Measurements from ENCODE around the gene TDRKH.
"Not testable (repeated sequence)": the region's sequence is repeated elsewhere in the genome, so short reads cannot be mapped to it uniquely, and the experiment has no call there.

Gene TDRKH

DNA sequence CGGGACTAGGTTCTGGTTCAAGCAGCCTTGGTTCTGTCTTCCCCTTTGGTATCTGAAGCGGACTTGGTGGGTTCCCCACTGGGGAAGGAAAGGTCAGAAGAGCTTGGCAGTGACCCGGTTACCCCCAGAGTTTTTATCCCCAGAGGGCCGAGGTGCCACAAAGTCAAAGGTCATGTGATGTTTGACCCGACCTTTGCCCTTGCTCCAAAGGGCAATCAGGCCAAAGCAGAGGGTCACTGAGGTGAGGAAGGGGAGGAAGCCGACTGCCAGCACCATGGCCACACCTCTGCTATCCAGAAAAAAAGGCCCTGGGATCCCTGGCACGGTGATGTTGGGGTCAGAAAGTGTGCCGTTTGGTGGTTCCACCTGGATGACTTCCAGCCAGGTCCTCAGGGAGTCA lies 10.5 kb upstream of the TDRKH start:
- DNase-seq: no peak

DNA sequence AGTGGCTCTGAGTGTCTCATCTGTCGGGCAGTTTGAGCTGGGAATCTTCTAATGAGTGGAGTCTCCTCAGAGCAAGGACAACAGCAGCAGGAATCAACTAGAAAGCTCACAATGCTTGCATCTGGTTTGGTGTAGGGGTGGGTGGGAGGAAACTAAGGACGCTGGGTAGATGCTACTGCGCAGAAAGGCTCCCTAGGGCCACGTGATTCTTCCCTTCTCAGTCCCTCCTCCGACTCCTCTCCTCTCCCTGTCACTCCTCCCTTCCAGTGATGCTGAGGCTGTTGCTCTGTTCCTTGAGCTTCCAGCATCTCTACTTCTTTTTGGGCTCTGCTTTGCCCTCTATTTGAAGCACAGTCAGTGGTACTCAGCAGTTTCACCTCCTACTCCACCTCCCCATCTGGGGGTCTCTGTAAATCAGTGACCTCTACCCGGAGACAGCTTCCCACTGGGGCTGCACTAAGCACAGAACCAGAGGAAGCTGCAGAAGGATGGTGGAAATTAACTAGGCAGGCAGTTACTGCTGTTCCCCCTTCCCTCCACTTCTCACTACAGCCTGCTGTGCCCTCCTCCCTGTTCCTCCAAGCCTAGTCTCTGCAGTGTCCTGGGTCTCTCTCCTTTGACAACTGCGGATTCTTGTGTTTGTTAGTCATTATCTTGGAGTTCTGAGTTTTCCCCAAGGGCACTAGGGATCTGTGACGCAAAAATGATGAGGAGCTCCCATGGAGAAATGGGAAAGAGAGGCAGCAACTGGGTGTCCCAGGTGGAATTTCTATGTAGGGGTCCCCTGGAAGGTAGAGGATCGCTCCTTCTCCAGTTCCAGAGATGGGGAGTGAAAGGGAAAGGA lies 9.1 kb upstream of the TDRKH start:
- no peak for DNase-seq

DNA sequence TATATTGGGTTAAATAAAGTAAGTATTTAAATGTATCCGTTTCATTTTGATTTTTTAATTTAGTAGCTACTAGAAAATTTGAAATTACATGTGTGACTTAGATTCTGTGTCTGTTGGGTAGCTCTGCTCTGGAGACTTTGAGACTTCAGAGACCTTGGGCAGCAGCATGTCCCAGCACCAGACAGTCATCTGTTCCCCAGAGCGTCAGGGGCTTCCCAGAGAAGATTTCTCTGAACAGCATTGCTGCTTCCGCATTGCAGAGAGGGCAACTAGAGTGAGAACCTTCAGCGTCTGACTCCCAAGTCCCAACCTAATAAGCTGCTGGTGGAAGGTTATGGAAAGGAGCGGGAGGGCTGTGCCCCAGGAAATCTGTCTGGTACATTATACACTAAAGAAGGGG lies 8.3 kb upstream of the TDRKH start:
- no peak for DNase-seq

DNA sequence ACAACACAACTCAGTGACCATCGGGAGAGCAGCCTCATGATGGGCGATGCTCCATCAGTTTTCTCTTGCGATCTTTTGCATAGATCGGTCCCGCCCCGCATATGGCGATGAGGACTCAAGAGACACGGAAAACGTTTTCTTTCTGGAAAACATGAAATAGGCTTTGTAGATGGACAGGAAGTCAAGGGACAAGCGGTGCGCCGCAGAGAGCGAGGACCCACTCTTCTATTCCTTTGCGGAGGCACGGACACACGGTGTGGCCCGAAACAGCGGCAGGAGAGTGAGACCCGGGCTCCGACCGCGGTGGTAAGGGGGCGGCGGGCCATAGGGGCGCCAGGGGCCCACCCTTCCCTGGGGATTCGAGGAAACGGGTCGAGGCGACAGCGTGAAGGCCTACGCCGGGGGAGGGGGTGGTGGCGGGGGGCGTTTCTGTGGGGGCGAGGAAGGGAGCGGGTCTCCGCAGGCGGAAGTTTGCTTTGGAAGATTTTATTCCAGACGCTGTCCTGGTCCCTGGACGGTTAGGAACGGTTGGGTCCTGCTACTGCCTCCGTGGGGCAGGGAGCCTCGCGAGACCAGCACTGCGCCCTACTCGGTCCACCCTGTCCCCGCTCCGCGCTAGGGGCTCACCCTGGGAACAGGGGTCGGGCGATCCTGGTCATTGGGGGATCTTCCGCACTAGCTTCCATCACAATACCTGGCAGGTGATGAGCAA lies 796 bp upstream of the TDRKH start:
- no peak for DNase-seq

DNA sequence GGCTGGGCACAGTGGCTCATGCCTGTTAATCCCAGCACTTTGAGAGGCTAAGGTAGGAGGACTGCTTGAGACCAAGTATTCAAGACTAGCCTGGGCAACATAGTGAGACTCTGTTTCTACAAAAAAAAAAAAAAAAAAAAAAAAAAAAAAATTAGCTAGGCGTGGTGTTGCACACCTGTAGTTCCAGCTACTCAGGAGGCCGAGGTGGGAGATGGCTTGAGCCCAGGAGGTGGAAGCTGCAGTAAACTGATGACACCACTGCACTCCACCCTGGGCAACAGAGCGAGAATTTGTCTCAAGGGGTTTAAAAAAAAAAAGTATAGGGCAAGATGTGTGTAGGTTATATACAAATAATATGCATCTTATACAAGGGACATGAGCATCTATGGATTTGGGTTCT lies 2.6 kb downstream of the TDRKH start:
- DNase-seq: no peak

DNA sequence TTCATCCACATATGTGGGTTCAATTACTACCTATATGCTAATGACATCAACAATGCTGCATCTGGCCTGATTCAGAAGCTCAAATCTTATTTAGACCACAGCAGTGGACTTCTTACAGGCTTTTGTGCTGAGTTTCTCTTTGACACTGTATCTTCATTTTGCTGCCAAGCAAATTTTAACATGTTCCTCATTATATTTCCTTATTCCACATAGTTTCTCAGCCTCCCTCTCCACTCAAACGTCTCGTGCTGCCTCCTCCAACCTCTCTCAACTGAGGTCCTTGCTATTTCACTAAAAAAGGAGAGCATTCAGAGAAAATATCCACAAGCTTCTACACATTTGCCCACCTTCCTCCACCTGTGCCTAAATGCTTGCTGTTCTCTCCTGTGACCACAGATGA lies 6.5 kb downstream of the TDRKH start:
- no peak for DNase-seq

DNA sequence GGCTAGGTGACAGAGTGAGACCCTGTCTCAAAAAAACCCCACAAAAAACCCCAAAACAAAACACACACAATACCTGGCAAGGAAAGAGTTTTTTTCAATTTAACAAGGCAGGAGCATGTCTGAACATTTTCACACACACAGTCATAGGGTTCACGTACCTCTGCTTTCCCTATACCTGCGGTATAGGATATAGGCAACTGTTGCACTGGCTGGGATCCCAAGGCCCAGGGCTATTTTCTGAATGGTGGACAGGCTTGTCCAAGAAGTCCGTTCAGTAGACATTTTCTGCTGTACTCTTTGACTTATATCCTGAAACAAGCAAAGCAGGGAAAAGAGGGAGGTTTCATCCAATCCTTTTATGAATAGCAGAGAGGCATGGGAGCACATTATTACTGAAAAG lies 7.6 kb downstream of the TDRKH start:
- DNase-seq: no peak

DNA sequence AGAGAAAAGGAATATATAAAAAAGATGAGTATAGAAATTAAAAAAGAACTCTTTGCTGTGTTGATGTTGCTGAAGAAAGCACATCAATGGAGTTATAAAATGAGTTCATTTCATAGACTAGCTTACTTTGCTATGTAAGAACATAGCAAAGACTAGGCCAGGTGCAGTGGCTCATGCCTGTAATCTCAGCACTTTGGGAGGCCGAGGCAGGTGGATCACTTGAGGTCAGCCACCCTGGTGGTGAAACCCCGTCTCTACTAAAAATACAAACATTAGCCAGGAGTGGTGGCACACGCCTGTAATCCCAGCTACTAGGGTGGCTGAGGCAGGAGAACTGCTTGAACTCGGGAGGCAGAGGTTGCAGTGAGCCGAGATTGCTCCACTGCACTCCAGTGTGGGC lies 8.3 kb downstream of the TDRKH start:
- not testable (repeated sequence) for DNase-seq

DNA sequence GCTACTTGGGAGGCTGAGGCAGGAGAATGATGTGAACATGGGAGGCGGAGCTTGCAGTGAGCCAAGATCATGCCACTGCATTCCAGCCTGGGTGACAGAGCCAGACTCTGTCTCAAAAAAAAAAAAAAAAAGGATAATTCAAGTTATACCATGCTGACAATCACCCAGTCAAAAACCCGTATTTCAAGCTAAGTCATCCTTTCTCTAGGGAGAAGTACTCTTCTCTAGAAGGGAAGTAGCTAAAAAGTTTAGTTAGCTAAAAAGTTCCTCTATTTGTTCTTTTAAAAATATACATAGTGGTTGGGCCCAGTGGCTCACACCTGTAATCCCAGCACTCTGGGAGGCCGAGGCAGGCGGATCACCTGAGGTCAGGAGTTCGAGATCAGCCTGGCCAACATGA lies 9.6 kb downstream of the TDRKH start:
- DNase-seq: not testable (repeated sequence)

DNA sequence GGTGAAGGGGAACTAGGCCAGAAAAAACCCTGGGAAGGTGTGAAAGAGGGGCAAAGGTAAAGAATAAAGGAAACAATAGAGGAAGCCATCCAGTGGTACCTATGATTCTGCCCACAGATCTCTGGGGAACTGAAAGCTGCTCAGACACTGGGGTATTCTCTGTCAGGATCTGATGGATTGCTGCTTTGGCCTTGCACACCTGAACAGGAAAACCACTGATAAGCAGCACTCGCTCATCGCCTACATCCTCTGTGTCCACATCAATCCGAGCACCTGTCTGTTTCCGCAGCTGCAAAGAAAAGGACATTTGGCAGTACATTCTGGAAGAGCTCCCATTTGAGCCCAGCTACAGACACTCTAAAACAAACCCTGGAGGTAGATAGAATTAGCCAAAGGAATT lies 10.4 kb downstream of the TDRKH start:
- no peak for DNase-seq

DNA sequence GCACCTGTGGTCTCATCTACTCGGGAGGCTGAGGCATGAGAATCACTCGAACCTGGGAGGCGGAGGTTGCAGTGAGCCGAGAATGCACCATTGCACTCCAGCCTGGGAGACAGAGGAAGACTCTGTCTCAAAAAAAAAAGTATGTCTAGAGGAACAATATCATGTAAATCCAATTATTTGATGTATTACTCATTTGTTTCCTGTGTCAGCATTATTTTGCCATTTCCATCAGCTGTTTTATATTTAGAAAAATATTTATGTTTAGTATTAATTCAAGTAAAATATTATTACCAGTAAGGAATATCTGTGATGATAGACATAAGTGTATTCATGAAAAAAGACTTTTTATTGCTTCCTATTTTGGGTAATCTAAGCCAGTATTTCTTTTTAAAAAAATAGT lies 13.0 kb downstream of the TDRKH start:
- DNase-seq: no peak

DNA sequence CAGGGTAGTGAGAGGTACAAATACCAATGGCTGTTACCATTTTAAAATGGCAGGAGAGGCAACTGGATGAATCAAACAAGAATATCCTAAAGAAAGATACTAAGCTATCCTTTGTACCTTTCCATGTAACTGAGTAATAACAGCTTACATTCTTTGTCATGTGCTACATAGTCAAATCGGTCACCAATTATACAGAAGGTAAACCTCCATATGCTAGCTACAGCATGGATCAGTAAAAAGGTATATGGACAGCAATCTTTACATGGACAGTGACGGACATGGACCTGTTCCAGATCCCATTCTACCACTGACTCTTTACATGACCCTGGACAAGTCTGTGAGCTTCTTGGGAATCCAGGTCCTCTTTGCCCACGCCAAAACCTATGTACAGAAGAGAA lies 13.6 kb downstream of the TDRKH start:
- DNase-seq: no peak

DNA sequence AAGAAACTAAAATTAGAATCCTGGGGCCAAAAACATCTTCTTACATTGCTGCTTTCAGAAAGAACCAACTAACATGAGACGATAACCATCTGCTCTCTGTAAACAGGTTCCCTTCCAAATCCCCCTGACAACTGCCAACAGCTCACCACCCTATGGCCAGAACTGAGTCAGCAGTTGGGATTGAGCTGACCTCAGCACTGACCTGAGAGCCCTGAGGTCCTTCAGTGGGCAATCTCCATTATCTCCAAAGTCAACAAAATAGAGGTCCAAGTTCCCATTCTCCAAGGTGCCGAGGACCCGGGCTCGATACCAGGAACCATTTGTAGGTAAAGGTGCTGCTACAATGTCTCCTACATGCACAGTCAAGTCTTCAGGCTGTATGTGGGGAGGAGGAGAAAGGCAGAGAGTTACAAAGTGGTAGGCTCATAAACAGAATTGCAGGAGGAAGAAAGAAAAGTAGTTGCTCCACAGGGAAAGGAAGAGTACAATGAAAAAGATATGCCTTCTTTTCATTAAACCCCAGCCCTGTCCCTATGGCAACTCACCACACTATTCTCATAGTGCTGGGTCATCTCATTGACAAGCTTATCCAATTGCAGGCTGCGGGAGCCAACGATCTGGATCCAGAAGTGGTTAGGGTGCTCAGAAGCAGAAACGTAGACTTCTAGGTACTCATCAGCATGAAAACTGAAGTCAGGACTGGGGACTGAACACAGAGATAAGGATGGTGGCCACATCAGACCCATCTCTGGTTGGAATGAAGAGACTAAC lies 14.2 kb downstream of the TDRKH start:
- no peak for DNase-seq

DNA sequence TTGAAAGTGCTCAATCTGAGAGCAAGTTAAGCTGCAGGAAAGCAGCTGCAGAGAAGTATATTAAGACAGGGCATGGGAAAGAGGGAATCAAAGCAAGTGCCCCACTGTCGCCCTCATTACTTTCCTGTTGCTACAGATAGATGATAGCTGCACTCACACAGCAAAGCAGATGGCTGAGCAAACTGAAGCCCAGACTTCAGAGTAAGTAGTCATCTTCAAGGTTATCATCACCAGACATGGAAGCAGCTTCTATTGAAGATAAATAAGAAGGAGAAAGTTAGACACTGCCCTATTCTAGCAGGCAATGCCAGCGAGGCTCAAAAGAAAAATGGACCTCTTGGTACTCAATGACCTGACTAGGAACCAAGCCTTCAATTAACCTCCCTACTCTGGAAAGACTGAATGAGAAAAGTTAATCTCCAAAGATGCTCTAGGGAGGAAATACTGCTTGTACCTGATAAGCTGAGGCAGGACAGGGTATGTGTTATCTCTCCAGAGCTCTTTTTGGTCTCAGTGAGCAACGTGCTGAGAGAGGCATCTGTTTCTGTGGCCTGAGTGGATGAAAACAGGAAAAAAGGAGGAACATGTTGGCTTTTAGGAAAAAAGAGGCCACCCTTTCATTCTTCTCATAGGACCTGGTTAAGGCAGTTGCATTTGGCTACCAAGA lies 15.9 kb downstream of the TDRKH start:
- DNase-seq: no peak

DNA sequence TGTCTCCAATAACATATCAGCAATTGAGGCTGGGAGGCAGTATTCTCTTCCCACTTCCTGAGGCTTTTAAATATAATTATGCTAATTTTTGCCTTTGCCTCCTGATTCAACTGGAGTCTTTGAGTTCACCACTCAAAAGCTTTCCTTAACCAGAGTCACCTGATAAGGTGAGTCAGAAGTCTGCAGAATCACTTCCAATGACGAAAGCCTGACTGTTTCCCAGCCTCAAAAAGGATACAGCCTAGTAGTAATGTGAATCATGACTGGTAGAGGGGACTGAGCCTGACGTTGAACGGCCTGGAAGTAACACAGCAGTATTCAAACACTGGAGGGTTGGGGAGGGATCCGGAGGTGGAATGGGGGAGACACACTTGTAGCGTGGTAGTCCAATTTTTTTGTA lies 16.6 kb downstream of the TDRKH start:
- DNase-seq: no peak

DNA sequence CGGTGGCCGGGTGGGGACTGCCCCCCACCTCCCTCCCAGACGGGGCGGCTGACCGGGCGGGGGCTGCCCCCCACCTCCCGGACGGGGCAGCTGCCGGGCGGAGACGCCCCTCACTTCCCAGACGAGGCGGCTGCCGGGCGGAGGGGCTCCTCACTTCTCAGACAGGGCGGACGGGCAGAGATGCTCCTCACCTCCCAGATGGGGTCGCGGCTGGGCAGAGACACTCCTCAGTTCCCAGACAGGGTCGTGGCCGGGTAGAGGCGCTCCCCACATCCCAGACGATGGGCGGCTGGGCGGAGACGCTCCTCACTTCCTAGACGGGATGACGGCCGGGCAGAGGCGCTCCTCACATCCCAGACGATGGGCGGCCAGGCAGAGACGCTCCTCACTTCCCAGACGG lies 21.0 kb downstream of the TDRKH start:
- DNase-seq: not testable (repeated sequence)

DNA sequence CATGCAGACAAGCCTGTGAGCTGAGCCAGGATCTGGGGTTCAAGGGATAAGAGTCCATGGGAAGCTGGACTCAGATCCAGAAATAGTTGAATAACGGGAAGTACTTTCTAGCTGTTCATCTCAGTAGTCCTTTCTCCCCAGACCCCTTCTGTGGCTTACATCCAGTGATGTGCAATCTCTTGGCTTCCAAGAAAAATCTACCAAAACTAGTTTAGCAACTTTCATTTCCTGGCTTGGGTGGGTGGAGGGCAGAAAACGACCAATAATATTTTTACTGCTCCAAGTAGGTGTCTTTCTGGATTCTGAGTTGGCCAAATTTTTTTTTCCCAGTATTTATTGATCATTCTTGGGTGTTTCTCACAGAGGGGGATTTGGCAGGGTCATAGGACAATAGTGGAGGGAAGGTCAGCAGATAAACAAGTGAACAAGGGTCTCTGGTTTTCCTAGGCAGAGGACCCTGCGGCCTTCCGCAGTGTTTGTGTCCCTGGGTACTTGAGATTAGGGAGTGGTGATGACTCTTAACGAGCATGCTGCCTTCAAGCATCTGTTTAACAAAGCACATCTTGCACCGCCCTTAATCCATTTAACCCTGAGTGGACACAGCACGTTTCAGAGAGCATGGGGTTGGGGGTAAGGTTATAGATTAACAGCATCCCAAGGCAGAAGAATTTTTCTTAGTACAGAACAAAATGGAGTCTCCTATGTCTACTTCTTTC lies 21.8 kb downstream of the TDRKH start:
- DNase-seq: not testable (repeated sequence)

DNA sequence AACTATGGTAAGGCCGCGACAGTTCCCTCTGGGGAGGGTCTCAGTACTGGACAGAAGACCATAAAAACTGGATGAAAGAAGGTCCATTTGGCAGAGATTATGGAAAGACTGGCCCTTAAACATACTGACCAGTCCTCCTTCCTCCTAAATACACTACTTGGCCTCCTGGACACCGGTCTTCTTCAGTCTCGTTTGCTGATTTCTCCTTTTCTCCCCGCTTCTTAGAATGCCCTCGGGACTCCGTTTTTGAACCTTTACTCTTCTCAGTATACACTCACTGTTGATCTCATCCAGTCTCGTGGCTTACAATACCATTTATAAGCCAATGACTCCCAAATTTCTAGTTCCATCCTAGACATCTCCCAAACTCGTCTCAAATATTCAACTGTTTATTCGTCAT lies 26.3 kb downstream of the TDRKH start:
- DNase-seq: no peak

DNA sequence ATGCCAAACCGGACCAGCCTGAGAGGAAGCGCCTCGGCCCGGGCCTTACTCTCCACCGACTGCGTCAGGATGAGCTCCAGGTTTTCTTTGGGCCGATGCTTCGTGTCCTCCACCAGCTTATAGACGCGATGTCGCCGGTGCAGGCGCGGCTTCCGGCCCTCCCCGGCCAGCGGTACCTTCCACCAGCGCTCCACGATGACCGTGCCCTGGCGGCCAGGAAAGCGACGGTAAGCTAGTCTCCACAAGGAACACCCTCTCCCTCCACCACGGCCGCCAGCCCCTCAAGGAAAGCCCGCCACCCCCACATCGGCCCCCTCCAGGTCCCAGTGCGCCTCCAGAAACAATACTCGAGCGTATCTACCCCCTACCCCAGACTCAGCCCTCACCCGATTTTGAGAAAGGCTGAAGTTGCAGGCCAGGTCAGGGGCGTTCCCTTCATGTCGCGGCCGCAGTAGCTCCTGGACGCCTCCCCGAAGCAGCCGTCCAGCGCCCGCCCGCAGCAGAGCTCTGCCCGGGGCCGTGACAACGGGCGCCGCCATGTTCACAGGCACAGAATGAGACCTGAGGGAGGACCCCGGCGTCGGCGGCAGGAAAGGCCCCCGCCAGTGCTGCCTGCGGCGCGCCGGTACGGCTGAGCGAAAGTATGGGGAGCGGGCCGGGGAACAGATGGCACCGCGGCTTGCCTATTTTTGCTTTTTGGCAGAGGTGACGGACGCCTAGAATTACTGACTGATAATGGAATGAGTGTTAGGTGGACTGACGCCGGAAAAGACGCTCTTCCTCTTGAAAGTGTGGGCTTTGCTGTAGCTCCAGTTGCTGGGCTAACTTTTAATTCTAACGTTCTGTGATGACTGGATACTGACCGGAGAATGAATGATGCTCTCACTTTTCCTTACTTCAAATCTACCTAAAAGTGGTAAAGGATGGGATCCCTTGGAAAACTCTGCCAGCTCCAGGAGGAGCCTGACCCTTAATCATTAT lies 27.1 kb downstream of the TDRKH start, which contains the start of gene MRPL9:
Gene MRPL9 (minus strand): TSS at position 556 of the 981 bp plus-strand sequence. CDS start 17 bp downstream, at position 539.
- DNase-seq: peak; percentile 78

DNA sequence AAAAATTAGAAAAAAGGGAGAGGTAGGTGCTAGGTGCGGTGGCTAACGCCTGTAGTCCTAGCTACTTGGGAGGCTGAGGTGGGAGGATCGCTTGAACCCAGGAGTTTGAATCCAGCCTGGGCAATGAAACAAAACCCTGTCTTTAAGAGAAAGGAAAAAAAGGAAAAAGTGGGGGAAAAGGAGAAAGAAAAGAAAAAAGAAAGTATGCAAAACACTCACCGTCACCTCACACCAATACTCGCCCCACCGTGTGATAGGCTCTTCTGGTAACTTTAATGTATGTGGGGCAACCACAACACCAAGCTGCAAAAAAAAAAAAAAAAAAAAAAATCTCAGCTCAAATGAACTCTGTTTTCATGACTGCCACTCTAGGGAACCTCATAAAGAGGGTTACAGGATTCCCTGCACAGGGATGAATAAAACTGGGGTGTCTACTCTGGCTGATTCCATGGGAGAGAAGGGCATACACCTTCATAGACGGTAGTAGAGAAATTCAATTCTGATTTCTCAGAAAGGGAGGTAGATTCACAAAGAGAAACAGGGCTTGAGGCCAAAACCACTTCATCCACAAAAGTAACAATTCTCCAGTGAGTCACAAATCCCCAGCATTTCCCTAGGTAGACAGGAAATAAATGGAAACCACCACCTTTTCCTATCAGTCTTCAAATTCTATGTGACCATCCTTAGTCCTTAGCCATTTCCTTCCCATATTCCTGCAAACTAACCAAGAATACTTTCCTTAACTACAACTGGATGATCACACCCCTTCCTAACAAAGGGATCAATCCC lies 29.5 kb downstream of the TDRKH start:
- DNase-seq: no peak
